H9 (cell line): ENCODE data around the gene CTRL. TPM values are rescaled to one million over a fixed set of nuclear protein-coding genes. Genes with fewer than 3 reads are reported as not detected.

Experiments
- DNase-seq: peaks from one replicate; pipeline ENCODE4 v3.0.0-alpha.2; 2017
- H2AFZ ChIP-seq: one replicate; pipeline ENCODE4 v1.6.1; 2013; ENCODE audit warnings: mild to moderate bottlenecking, low read length, control low read depth, moderate library complexity
- H2AK5ac ChIP-seq: 2 replicates; pipeline ENCODE4 v1.6.1; 2013; ENCODE audit warnings: low read length, control low read depth, mixed read lengths; ENCODE audit not compliant: insufficient read length
- H2BK120ac ChIP-seq: one replicate; pipeline ENCODE4 v1.6.1; 2013; ENCODE audit warnings: low read depth, mild to moderate bottlenecking, low read length, control low read depth, inconsistent platforms; ENCODE audit not compliant: poor library complexity, severe bottlenecking
- H2BK12ac ChIP-seq: 2 replicates; pipeline ENCODE4 v1.6.1; 2013; ENCODE audit warnings: low read length, control low read depth, mixed read lengths, low read depth; ENCODE audit not compliant: insufficient read length
- H2BK15ac ChIP-seq: 2 replicates; pipeline ENCODE4 v1.6.1; 2013; ENCODE audit warnings: low read depth, low read length, control low read depth
- H2BK20ac ChIP-seq: one replicate; pipeline ENCODE4 v1.6.1; 2013; ENCODE audit warnings: low read depth, mild to moderate bottlenecking, low read length, control low read depth, inconsistent platforms; ENCODE audit not compliant: poor library complexity, severe bottlenecking
- H2BK5ac ChIP-seq: 2 replicates; pipeline ENCODE4 v1.6.1; 2013; ENCODE audit warnings: low read length, control low read depth, mixed read lengths; ENCODE audit not compliant: insufficient read length
- H3K14ac ChIP-seq: 2 replicates; pipeline ENCODE4 v1.6.1; 2013; ENCODE audit warnings: low read length, control low read depth; ENCODE audit not compliant: insufficient read depth
- H3K18ac ChIP-seq: 2 replicates; pipeline ENCODE4 v1.6.1; 2013; ENCODE audit warnings: low read depth, mild to moderate bottlenecking, mixed read lengths, low read length, control low read depth; ENCODE audit not compliant: insufficient read length
- H3K23ac ChIP-seq: 2 replicates; pipeline ENCODE4 v1.6.1; 2013; ENCODE audit warnings: low read length, control low read depth, mixed read lengths, low read depth; ENCODE audit not compliant: insufficient read length
- H3K23me2 ChIP-seq: 2 replicates; pipeline ENCODE4 v1.6.1; 2013; ENCODE audit warnings: low read depth, mild to moderate bottlenecking, mixed read lengths, low read length, control low read depth; ENCODE audit not compliant: insufficient read length, poor library complexity, severe bottlenecking
- H3K27ac ChIP-seq: 2 replicates; pipeline ENCODE4 v1.5.1; 2013; ENCODE audit warnings: low read length, control low read depth, mixed read lengths, low read depth; ENCODE audit not compliant: insufficient read length
- H3K27me3 ChIP-seq: 2 replicates; pipeline ENCODE4 v1.6.1; 2013; ENCODE audit warnings: low read length, control low read depth, inconsistent platforms; ENCODE audit not compliant: insufficient read depth
- H3K4ac ChIP-seq: 2 replicates; pipeline ENCODE4 v1.6.1; 2013; ENCODE audit warnings: low read depth, mild to moderate bottlenecking, control low read depth, inconsistent platforms, low read length, moderate library complexity
- H3K4me1 ChIP-seq: 2 replicates; pipeline ENCODE4 v1.6.1; 2013; ENCODE audit warnings: low read length, control low read depth, inconsistent platforms; ENCODE audit not compliant: insufficient read depth
- H3K4me2 ChIP-seq: 2 replicates; pipeline ENCODE4 v1.6.1; 2013; ENCODE audit warnings: low read length, control low read depth, mixed read lengths; ENCODE audit not compliant: insufficient read length, insufficient read depth
- H3K56ac ChIP-seq: 2 replicates; pipeline ENCODE4 v1.6.1; 2013; ENCODE audit warnings: low read depth, mild to moderate bottlenecking, mixed read lengths, low read length, control low read depth; ENCODE audit not compliant: insufficient read length
- H3K79me1 ChIP-seq: 2 replicates; pipeline ENCODE4 v1.6.1; 2013; ENCODE audit warnings: low read depth, mild to moderate bottlenecking, moderate library complexity, low read length, control low read depth, inconsistent platforms; ENCODE audit not compliant: insufficient read depth, poor library complexity, severe bottlenecking
- H3K79me2 ChIP-seq: 2 replicates; pipeline ENCODE4 v1.6.1; 2013; ENCODE audit warnings: low read length, control low read depth, inconsistent platforms; ENCODE audit not compliant: insufficient read depth
- H3K9ac ChIP-seq: 2 replicates; pipeline ENCODE4 v1.6.1; 2013; ENCODE audit warnings: low read length, control low read depth, mixed read lengths; ENCODE audit not compliant: insufficient read length; ENCODE audit errors: extremely low read depth
- H3K9me3 ChIP-seq: one replicate; pipeline ENCODE4 v1.6.1; 2013; ENCODE audit warnings: low read depth, low read length, inconsistent platforms; ENCODE audit not compliant: control insufficient read depth
- H3T11ph ChIP-seq: one replicate; pipeline ENCODE4 v1.6.1; 2013; ENCODE audit warnings: mild to moderate bottlenecking, low read length, control low read depth, inconsistent platforms
- H4K20me1 ChIP-seq: one replicate; pipeline ENCODE4 v1.6.1; 2013; ENCODE audit not compliant: control insufficient read depth, insufficient read length, insufficient read depth
- H4K5ac ChIP-seq: 2 replicates; pipeline ENCODE4 v1.6.1; 2013; ENCODE audit warnings: low read depth, mild to moderate bottlenecking, mixed read lengths, low read length, control low read depth; ENCODE audit not compliant: insufficient read length
- H4K8ac ChIP-seq: replicated peaks from 2 replicates; pipeline ENCODE4 v1.6.1; 2013; ENCODE audit warnings: low read length, control low read depth, mixed read lengths, low read depth; ENCODE audit not compliant: insufficient read length
- H4K91ac ChIP-seq: 2 replicates; pipeline ENCODE4 v1.6.1; 2013; ENCODE audit warnings: low read depth, mild to moderate bottlenecking, moderate library complexity, mixed read lengths, low read length, control low read depth; ENCODE audit not compliant: insufficient read length
- H3K27ac Mint-ChIP-seq, 3 experiments: 2 replicates in 2 of 3; 3 replicates in 1 of 3; pipeline ENCODE4 v1.8.0; 2020 to 2021; ENCODE audit warnings: mixed read lengths in 3 of 3, mild to moderate bottlenecking in 1 of 3, moderate library complexity in 1 of 3
- H3K27me3 Mint-ChIP-seq: 2 replicates; pipeline ENCODE4 v1.8.0; 2021; ENCODE audit warnings: low read depth, mild to moderate bottlenecking, moderate library complexity, mixed read lengths
- H3K36me3 Mint-ChIP-seq, 3 experiments: 2 replicates in 2 of 3; 3 replicates in 1 of 3; pipeline ENCODE4 v1.8.0; 2020 to 2021; ENCODE audit warnings: low read depth in 3 of 3, mixed read lengths in 3 of 3; ENCODE audit not compliant: insufficient read depth in 1 of 3
- H3K4me1 Mint-ChIP-seq, 2 experiments: 2 replicates each; pipeline ENCODE4 v1.8.0; 2020; ENCODE audit warnings: mixed read lengths in 2 of 2
- H3K4me3 Mint-ChIP-seq, 2 experiments: 2 replicates in 1 of 2; 3 replicates in 1 of 2; pipeline ENCODE4 v1.8.0; 2020 to 2021; ENCODE audit warnings: mild to moderate bottlenecking in 2 of 2, mixed read lengths in 2 of 2, moderate library complexity in 1 of 2
- H3K9me3 Mint-ChIP-seq, 2 experiments: 2 replicates in 1 of 2; 3 replicates in 1 of 2; pipeline ENCODE4 v1.8.0; 2020; ENCODE audit warnings: mild to moderate bottlenecking in 2 of 2, mixed read lengths in 2 of 2, moderate library complexity in 1 of 2
- CTCF ChIP-seq: fragments of 200-600 bp; sonication (generic); conservative IDR thresholded peaks from 3 replicates; pipeline ENCODE4 v1.8.0; 2021; ENCODE audit warnings: antibody characterized with exemption, mild to moderate bottlenecking
- WGBS: extraction: QIAGEN DNeasy Blood & Tissue Kit; methylation state at CpG from one replicate; pipeline ENCODE4 v1.1.7; 2013; ENCODE audit warnings: missing lambda C conversion rate, low lambda C conversion rate, mixed read lengths; ENCODE audit not compliant: insufficient read length; ENCODE audit errors: extremely low coverage; 5-methylcytosine and 5-hydroxymethylcytosine counted together
- total RNA-seq: library from RNA; stranded (reverse); gene quantifications from 2 replicates; pipeline ENCODE4 v1.2.1, GENCODE V29; 2021

The CTRL gene
- total RNA-seq, 1 experiment from 2014 or later, result 2.7 TPM

DNA sequence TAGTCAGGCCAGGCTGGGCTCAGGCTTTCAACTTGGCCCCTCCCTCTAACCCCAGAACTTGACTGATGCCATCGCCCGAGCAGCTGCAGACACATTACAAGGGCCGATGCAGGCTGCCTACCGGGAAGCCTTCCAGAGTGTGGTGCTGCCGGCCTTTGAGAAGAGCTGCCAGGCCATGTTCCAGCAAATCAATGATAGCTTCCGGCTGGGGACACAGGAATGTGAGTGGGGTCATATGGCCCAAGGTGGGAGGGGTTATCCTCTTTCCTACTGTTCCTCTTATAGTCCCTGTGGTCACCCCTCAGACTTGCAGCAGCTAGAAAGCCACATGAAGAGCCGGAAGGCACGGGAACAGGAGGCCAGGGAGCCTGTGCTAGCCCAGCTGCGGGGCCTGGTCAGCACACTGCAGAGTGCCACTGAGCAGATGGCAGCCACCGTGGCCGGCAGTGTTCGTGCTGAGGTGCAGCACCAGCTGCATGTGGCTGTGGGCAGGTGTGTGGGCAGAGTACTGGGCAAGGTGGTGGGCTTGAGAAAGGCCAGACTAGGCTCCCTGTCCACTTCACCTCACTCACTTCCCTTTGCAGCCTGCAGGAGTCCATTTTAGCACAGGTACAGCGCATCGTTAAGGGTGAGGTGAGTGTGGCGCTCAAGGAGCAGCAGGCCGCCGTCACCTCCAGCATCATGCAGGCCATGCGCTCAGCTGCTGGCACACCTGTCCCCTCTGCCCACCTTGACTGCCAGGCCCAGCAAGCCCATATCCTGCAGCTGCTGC lies 49.1 kb downstream of the CTRL start:
- H4K5ac ChIP-seq, result no peak overlapping the region
- no peak overlapping the region for H3K27ac ChIP-seq
- no peak overlapping the region for H3K14ac ChIP-seq
- no peak overlapping the region for H2BK15ac ChIP-seq
- no peaks in the 10 kb centered on the region for H3K79me1 ChIP-seq
- no peak overlapping the region for H3T11ph ChIP-seq
- TF ChIP-seq CTCF, result no peak
- no peaks in the 10 kb centered on the region for H3K23me2 ChIP-seq
- H2AFZ ChIP-seq, result no peak overlapping the region
- DNase-seq, result no peak
- Mint-ChIP-seq H3K27ac (peak overlapping the region in 1 of 3 experiments; percentile 29; a peak in 1 of 7 replicates), H3K4me1 (peaks cover 13 to 24% of the 10 kb centered on the region in 2 experiments), H3K36me3 (peaks cover 29 to 63% (median 63%) of the 10 kb centered on the region in 3 experiments), H3K9me3 (no peaks in the 10 kb centered on the region), H3K4me3 (no peak overlapping the region), H3K27me3 (no peaks in the 10 kb centered on the region; the same call in none of the 2 replicates)
- no peaks in the 10 kb centered on the region for H3K27me3 ChIP-seq
- H2BK12ac ChIP-seq, result no peak overlapping the region
- no peaks in the 10 kb centered on the region for H3K9me3 ChIP-seq
- H4K8ac ChIP-seq, result no peak overlapping the region
- H3K56ac ChIP-seq, result no peak overlapping the region
- H3K18ac ChIP-seq, result no peak overlapping the region
- H3K4me2 ChIP-seq, result no peak overlapping the region
- H4K91ac ChIP-seq, result no peak overlapping the region
- no peak overlapping the region for H2AK5ac ChIP-seq
- no peaks in the 10 kb centered on the region for H4K20me1 ChIP-seq
- H3K23ac ChIP-seq, result no peak overlapping the region
- no peaks in the 10 kb centered on the region for H3K4me1 ChIP-seq
- no peak overlapping the region for H2BK5ac ChIP-seq
- no peaks in the 10 kb centered on the region for H3K79me2 ChIP-seq
- no peak overlapping the region for H3K9ac ChIP-seq
- H2BK20ac ChIP-seq, result no peak overlapping the region
- H2BK120ac ChIP-seq, result no peak overlapping the region
- WGBS, result no CpG with 5 or more reads among the region's 18 CpGs
- no peak overlapping the region for H3K4ac ChIP-seq
